Thyroid gland (tissue), 4 donors: ENCODE data around the gene KIAA1755.

ENCODE experiments used
- CTCF ChIP-seq, 6 experiments: fragments of 200-600 bp in 3 of 6; fragments of 450-650 bp in 3 of 6; sonication (generic) in 3 of 6; IDR thresholded peaks; one replicate each; pipeline ENCODE4 v1.5.1; 2016 to 2019; ENCODE audit warnings: antibody characterized with exemption in 6 of 6, mild to moderate bottlenecking in 2 of 6, inconsistent platforms in 1 of 6, moderate library complexity in 1 of 6
- POLR2A ChIP-seq, 2 donors: fragments of 450-650 bp; IDR thresholded peaks; one replicate each; pipeline ENCODE4 v1.6.1; 2017; ENCODE audit warnings: antibody characterized with exemption in 2 of 2, mild to moderate bottlenecking in 2 of 2, moderate library complexity in 1 of 2

DNA sequence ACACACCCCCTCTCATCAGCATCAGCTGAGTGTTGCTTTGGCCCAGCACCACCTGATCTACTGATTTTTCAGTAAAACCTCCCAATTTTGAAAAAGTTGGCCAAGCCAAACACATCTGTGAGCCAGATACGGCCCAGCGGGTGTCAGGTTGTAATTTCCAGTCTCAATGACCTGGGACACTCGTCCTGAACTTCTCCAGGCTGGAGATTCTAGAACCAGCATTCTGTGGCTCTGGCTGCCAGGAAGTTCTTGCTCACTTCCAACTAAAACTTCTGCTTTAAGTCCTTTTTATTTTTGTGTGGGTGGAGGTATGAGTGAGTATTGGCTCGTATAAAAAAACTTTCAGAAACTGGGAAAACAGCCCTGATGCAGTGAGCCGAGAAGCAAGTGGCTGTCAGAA lies 5.1 kb downstream of the KIAA1755 start:
- TF ChIP-seq CTCF (IDR thresholded peaks at IDR 0.05), result no peak
- TF ChIP-seq POLR2A (IDR thresholded peaks at IDR 0.05), result no peak
